Measurements from ENCODE around the gene TEAD1.

GRCh38 chr11:12810568-12810894 lies 136.3 kb downstream of the TEAD1 start:
- TF ChIP-seq CTCF (IDR thresholded peaks at IDR 0.05) (no peak), POLR2A (IDR thresholded peaks at IDR 0.05) (no peak), POLR2AphosphoS5 (IDR thresholded peaks at IDR 0.05) (no peak)
